Activated T-helper 2 cell treated with anti-CD3 and anti-CD28 coated beads, Interferon-gamma antibody, Interleukin-2, Interleukin-4, amounts not matched to agents 10 μg/mL and 5 μg/mL and 100 μg/mL, durations not matched to agents 14 hours and 24 hours and 36 hours (primary cell): ENCODE measurements around the gene CFAP298. TPM values are rescaled to one million over a fixed set of nuclear protein-coding genes. Genes with fewer than 3 reads are reported as not detected.
"Not testable (repeated sequence)": the region's sequence is repeated elsewhere in the genome, so short reads cannot be mapped to it uniquely, and the experiment has no call there.

ENCODE experiments used
- DNase-seq: peaks from one replicate; pipeline ENCODE4 v3.0.0; 2021; ENCODE audit warnings: low spot score
- H3K27ac Mint-ChIP-seq: one replicate; pipeline ENCODE4 v1.8.0; 2021; ENCODE audit warnings: mixed read lengths
- H3K27me3 Mint-ChIP-seq: one replicate; pipeline ENCODE4 v1.8.0; 2021; ENCODE audit warnings: low read depth, mixed read lengths
- H3K36me3 Mint-ChIP-seq: one replicate; pipeline ENCODE4 v1.8.0; 2021; ENCODE audit warnings: low read depth, mixed read lengths
- H3K4me1 Mint-ChIP-seq: one replicate; pipeline ENCODE4 v1.8.0; 2021; ENCODE audit warnings: low read depth, mixed read lengths
- H3K4me3 Mint-ChIP-seq: one replicate; pipeline ENCODE4 v1.8.0; 2021; ENCODE audit warnings: low read depth, mild to moderate bottlenecking, moderate library complexity, mixed read lengths
- H3K9me3 Mint-ChIP-seq: one replicate; pipeline ENCODE4 v1.8.0; 2021; ENCODE audit warnings: mixed read lengths
- intact Hi-C: fragments of 100-400 bp; cut with micrococcal nuclease; formaldehyde crosslinking; loops from one replicate; pipeline ENCODE4 v1.15.1; 2023
- total RNA-seq: library from RNA; stranded (reverse); gene quantifications from 2 replicates; pipeline ENCODE4 v1.2.3, GENCODE V29; 2022

The CFAP298 gene
- total RNA-seq, 1 donor from 2014 or later: 44.5 TPM

GRCh38 chr21:32612999-32613337 lies 791 bp upstream of the CFAP298 start:
- peak overlapping the region; percentile 89 for H3K27ac Mint-ChIP-seq
- intact Hi-C loops: loop anchor here (2.0 to 5.0 kb wide), 5 partner anchors 114 to 881 kb away; partner anchors contain the start of genes PAXBP1, SCAF4, SYNJ1 and URB1
- no peak for DNase-seq
- peak overlapping the region; percentile 99 for H3K4me3 Mint-ChIP-seq
- peaks cover 4% of the 10 kb centered on the region for H3K4me1 Mint-ChIP-seq
- H3K27me3 Mint-ChIP-seq: peaks cover 3% of the 10 kb centered on the region
- no peaks in the 10 kb centered on the region for H3K9me3 Mint-ChIP-seq
- H3K36me3 Mint-ChIP-seq: peaks cover 10% of the 10 kb centered on the region

GRCh38 chr21:32611471-32611997 lies 643 bp downstream of the CFAP298 start:
- Mint-ChIP-seq H3K36me3 (peaks cover 19% of the 10 kb centered on the region), H3K27ac (peak overlapping the region; percentile 89), H3K27me3 (peaks cover 2% of the 10 kb centered on the region), H3K4me1 (peaks cover 4% of the 10 kb centered on the region), H3K9me3 (no peaks in the 10 kb centered on the region), H3K4me3 (peak overlapping the region; percentile 99)
- peak; percentile 24 for DNase-seq
- intact Hi-C loops: loop anchor here (5.0 kb wide), 3 partner anchors 116 to 879 kb away; partner anchors contain the start of genes SCAF4, SYNJ1 and URB1

GRCh38 chr21:32610940-32611339 lies 1.2 kb downstream of the CFAP298 start:
- intact Hi-C loops: loop anchor here (5.0 kb wide), 3 partner anchors 116 to 879 kb away; partner anchors contain the start of genes SCAF4, SYNJ1 and URB1
- not testable (repeated sequence) for H3K27me3 Mint-ChIP-seq, DNase-seq, H3K9me3 Mint-ChIP-seq, H3K27ac Mint-ChIP-seq, H3K4me1 Mint-ChIP-seq
- Mint-ChIP-seq H3K4me3 (peak overlapping the region; percentile 51), H3K36me3 (peaks cover 25% of the 10 kb centered on the region)

- Mint-ChIP-seq H3K4me3 (no peak overlapping the region), H3K36me3 (peaks cover 43% of the 10 kb centered on the region), H3K27me3 (no peaks in the 10 kb centered on the region), H3K27ac (no peak overlapping the region), H3K9me3 (no peaks in the 10 kb centered on the region), H3K4me1 (peaks cover 3% of the 10 kb centered on the region)
- intact Hi-C loops: no loop called here
- no peak for DNase-seq
These were observed 3.3 kb downstream of the CFAP298 start for GRCh38 chr21:32608851-32609250.

GRCh38 chr21:32605469-32605868 lies 6.7 kb downstream of the CFAP298 start:
- Mint-ChIP-seq H3K4me1 (peaks cover 2% of the 10 kb centered on the region), H3K27me3 (no peaks in the 10 kb centered on the region)
- intact Hi-C loops: no loop called here

GRCh38 chr21:32604464-32604863 lies 7.7 kb downstream of the CFAP298 start:
- no peaks in the 10 kb centered on the region for H3K27me3 Mint-ChIP-seq
- peaks cover 59% of the 10 kb centered on the region for H3K36me3 Mint-ChIP-seq
- H3K4me3 Mint-ChIP-seq: no peak overlapping the region
- no peak for DNase-seq
- H3K4me1 Mint-ChIP-seq: no peaks in the 10 kb centered on the region
- intact Hi-C loops: loop anchor here (5.0 kb wide), 1 partner anchor 37 kb away; no protein-coding TSS in a partner anchor
- H3K9me3 Mint-ChIP-seq: no peaks in the 10 kb centered on the region
- no peak overlapping the region for H3K27ac Mint-ChIP-seq

More at GRCh38 chr21:32605469-32605868, 6.7 kb downstream of the CFAP298 start:
- Mint-ChIP-seq H3K36me3 (peaks cover 59% of the 10 kb centered on the region), H3K9me3 (no peaks in the 10 kb centered on the region), H3K4me3 (no peak overlapping the region), H3K27ac (no peak overlapping the region)
- no peak for DNase-seq

GRCh38 chr21:32603131-32603530 lies 9.0 kb downstream of the CFAP298 start:
- Mint-ChIP-seq H3K36me3 (peaks cover 54% of the 10 kb centered on the region), H3K4me1 (no peaks in the 10 kb centered on the region), H3K4me3 (no peak overlapping the region), H3K27ac (no peak overlapping the region), H3K9me3 (no peaks in the 10 kb centered on the region), H3K27me3 (no peaks in the 10 kb centered on the region)
- intact Hi-C loops: loop anchor here (5.0 kb wide), 1 partner anchor 36 kb away; no protein-coding TSS in a partner anchor
- DNase-seq: no peak

- Mint-ChIP-seq H3K27me3 (no peaks in the 10 kb centered on the region), H3K4me1 (no peaks in the 10 kb centered on the region), H3K9me3 (no peaks in the 10 kb centered on the region), H3K27ac (no peak overlapping the region), H3K36me3 (peaks cover 47% of the 10 kb centered on the region), H3K4me3 (no peak overlapping the region)
- DNase-seq: no peak
- intact Hi-C loops: loop anchor here (5.0 kb wide), 1 partner anchor 35 kb away; no protein-coding TSS in a partner anchor
These were observed 10.1 kb downstream of the CFAP298 start for GRCh38 chr21:32602099-32602498.

- intact Hi-C loops: no loop called here
- no peak overlapping the region for H3K4me3 Mint-ChIP-seq
- peaks cover 27% of the 10 kb centered on the region for H3K36me3 Mint-ChIP-seq
- no peaks in the 10 kb centered on the region for H3K9me3 Mint-ChIP-seq
- H3K27ac Mint-ChIP-seq: no peak overlapping the region
- peaks cover 3% of the 10 kb centered on the region for H3K4me1 Mint-ChIP-seq
- DNase-seq: no peak
- no peaks in the 10 kb centered on the region for H3K27me3 Mint-ChIP-seq
These were observed 12.7 kb downstream of the CFAP298 start for GRCh38 chr21:32599526-32599925.

- no peak for DNase-seq
- Mint-ChIP-seq H3K9me3 (no peaks in the 10 kb centered on the region), H3K27me3 (no peaks in the 10 kb centered on the region), H3K27ac (no peak overlapping the region), H3K4me1 (peaks cover 3% of the 10 kb centered on the region), H3K4me3 (no peak overlapping the region), H3K36me3 (peaks cover 23% of the 10 kb centered on the region)
- intact Hi-C loops: no loop called here
These were observed 13.1 kb downstream of the CFAP298 start for GRCh38 chr21:32599091-32599490.

GRCh38 chr21:32597205-32597604 lies 15.0 kb downstream of the CFAP298 start:
- H3K27ac Mint-ChIP-seq: no peak overlapping the region
- intact Hi-C loops: no loop called here

GRCh38 chr21:32595431-32595830 lies 16.7 kb downstream of the CFAP298 start:
- Mint-ChIP-seq H3K36me3 (peaks cover 4% of the 10 kb centered on the region), H3K4me1 (peaks cover 3% of the 10 kb centered on the region), H3K27ac (no peak overlapping the region), H3K27me3 (no peaks in the 10 kb centered on the region), H3K4me3 (no peak overlapping the region), H3K9me3 (no peaks in the 10 kb centered on the region)
- DNase-seq: no peak
- intact Hi-C loops: no loop called here

More at GRCh38 chr21:32597205-32597604, 15.0 kb downstream of the CFAP298 start:
- no peak for DNase-seq
- Mint-ChIP-seq H3K36me3 (peaks cover 6% of the 10 kb centered on the region), H3K4me3 (no peak overlapping the region), H3K9me3 (no peaks in the 10 kb centered on the region), H3K27me3 (no peaks in the 10 kb centered on the region), H3K4me1 (peaks cover 3% of the 10 kb centered on the region)

GRCh38 chr21:32593690-32594089 lies 18.5 kb downstream of the CFAP298 start:
- DNase-seq: no peak
- Mint-ChIP-seq H3K9me3 (no peaks in the 10 kb centered on the region), H3K27me3 (no peaks in the 10 kb centered on the region), H3K36me3 (no peaks in the 10 kb centered on the region), H3K4me3 (no peak overlapping the region), H3K4me1 (peaks cover 3% of the 10 kb centered on the region), H3K27ac (no peak overlapping the region)
- intact Hi-C loops: no loop called here
